H1 (cell line): ENCODE measurements around the gene TRIAP1. TPM values are rescaled to one million over a fixed set of nuclear protein-coding genes. Genes with fewer than 3 reads are reported as not detected.

Experiments used
- CTCF ChIA-PET: fragments of 300-600 bp; sonication (Branson Sonifier 250); formaldehyde crosslinking; loops from one replicate; lab custom pipeline; 2021; ENCODE audit not compliant: partially characterized antibody; lab: Charles Lee
- POLR2A ChIA-PET: fragments of 300-600 bp; sonication (Branson Sonifier 250); formaldehyde crosslinking; loops from one replicate; lab custom pipeline; 2021; ENCODE audit warnings: inconsistent platforms; ENCODE audit not compliant: partially characterized antibody; lab: Charles Lee
- DNase-seq, 2 experiments: peaks; one replicate each; pipeline versions ENCODE4 v3.0.0 to v3.0.0-alpha.2; 2010 to 2022; ENCODE audit warnings: low spot score in 2 of 2, low read depth in 1 of 2, mixed read lengths in 1 of 2
- FAIRE-seq: peaks from 2 replicates; lab custom pipeline; 2011; peaks lifted over from hg19 to GRCh38; lab: Jason Lieb, UNC
- H2AFZ ChIP-seq: 2 replicates; pipeline ENCODE4 v1.8.1; 2012; ENCODE audit warnings: low read length, inconsistent platforms
- H2AK5ac ChIP-seq: 2 replicates; pipeline ENCODE4 v1.6.1; 2013; ENCODE audit warnings: low read depth, low read length
- H2BK120ac ChIP-seq: replicated peaks from 2 replicates; pipeline ENCODE3; 2013; ENCODE audit warnings: low read depth, low read length, inconsistent platforms
- H2BK12ac ChIP-seq: 2 replicates; pipeline ENCODE4 v1.6.1; 2013; ENCODE audit warnings: low read depth, low read length
- H2BK15ac ChIP-seq: 2 replicates; pipeline ENCODE4 v1.6.1; 2013; ENCODE audit warnings: low read length
- H2BK20ac ChIP-seq: 2 replicates; pipeline ENCODE4 v1.6.1; 2013; ENCODE audit warnings: low read length
- H2BK5ac ChIP-seq: 2 replicates; pipeline ENCODE4 v1.6.1; 2013; ENCODE audit warnings: low read depth, low read length
- H3K14ac ChIP-seq: 2 replicates; pipeline ENCODE4 v1.6.1; 2013; ENCODE audit warnings: inconsistent platforms; ENCODE audit not compliant: insufficient read length
- H3K18ac ChIP-seq: 2 replicates; pipeline ENCODE4 v1.6.1; 2013; ENCODE audit warnings: low read length; ENCODE audit errors: extremely low read depth
- H3K23ac ChIP-seq: 2 replicates; pipeline ENCODE4 v1.6.1; 2013; ENCODE audit warnings: inconsistent platforms; ENCODE audit not compliant: insufficient read length
- H3K23me2 ChIP-seq: 2 replicates; pipeline ENCODE4 v1.6.1; 2013; ENCODE audit warnings: low read depth, low read length
- H3K27ac ChIP-seq: 2 replicates; pipeline ENCODE4 v1.6.1; 2011; ENCODE audit warnings: low read depth, low read length, inconsistent platforms
- H3K27me3 ChIP-seq, 4 experiments: replicated peaks in 1 of 4; 1 replicate in 1 of 4; 2 replicates in 3 of 4; pipeline versions ENCODE4 v1.6.1 to v1.8.1; 2011 to 2013; ENCODE audit warnings: low read length in 3 of 4, mild to moderate bottlenecking in 3 of 4, inconsistent platforms in 2 of 4, mixed read lengths in 2 of 4, moderate library complexity in 1 of 4; ENCODE audit not compliant: control insufficient read depth in 3 of 4, insufficient read depth in 3 of 4; ENCODE audit errors: extremely low read depth in 1 of 4
- H3K36me3 ChIP-seq, 4 experiments: 2 replicates each; pipeline versions ENCODE4 v1.6.1 to v1.8.1; 2011 to 2013; ENCODE audit warnings: mild to moderate bottlenecking in 4 of 4, low read length in 3 of 4, moderate library complexity in 2 of 4, control low read depth in 1 of 4, inconsistent platforms in 1 of 4; ENCODE audit not compliant: insufficient read depth in 4 of 4, control insufficient read depth in 2 of 4
- H3K4ac ChIP-seq: replicated peaks from 2 replicates; pipeline ENCODE3; 2013; ENCODE audit warnings: low read length, low read depth, mixed read lengths, inconsistent platforms; ENCODE audit not compliant: insufficient read length
- H3K4me1 ChIP-seq, 4 experiments: replicated peaks in 1 of 4; 1 replicate in 1 of 4; 2 replicates in 3 of 4; pipeline versions ENCODE4 v1.6.1 to v1.8.1; 2011 to 2013; ENCODE audit warnings: low read length in 3 of 4, inconsistent platforms in 2 of 4, mixed read lengths in 1 of 4; ENCODE audit not compliant: insufficient read depth in 4 of 4, control insufficient read depth in 3 of 4
- H3K4me2 ChIP-seq, 2 experiments: 2 replicates each; pipeline versions ENCODE4 v1.6.1 to v1.8.1; 2011 to 2013; ENCODE audit warnings: low read depth in 2 of 2, low read length in 2 of 2, control low read depth in 1 of 2, inconsistent platforms in 1 of 2, mild to moderate bottlenecking in 1 of 2; ENCODE audit not compliant: insufficient read depth in 1 of 2
- H3K4me3 ChIP-seq, 4 experiments: fragments of 200-600, 300-600 bp in 1 of 4; sonication (generic), shearing (Covaris generic), sonication (Bioruptor Twin) in 1 of 4; 2 replicates each; pipeline versions ENCODE4 v1.5.1 to v1.8.1; 2011 to 2016; ENCODE audit warnings: low read length in 4 of 4, low read depth in 3 of 4, control low read depth in 2 of 4, inconsistent platforms in 2 of 4, mild to moderate bottlenecking in 2 of 4, mixed read lengths in 1 of 4, moderate library complexity in 1 of 4; ENCODE audit not compliant: insufficient read depth in 2 of 4; ENCODE audit errors: extremely low read depth in 1 of 4
- H3K56ac ChIP-seq: replicated peaks from 2 replicates; pipeline ENCODE3; 2013; ENCODE audit warnings: low read depth, mild to moderate bottlenecking, mixed read lengths, low read length, inconsistent platforms; ENCODE audit not compliant: insufficient read length
- H3K79me1 ChIP-seq: 2 replicates; pipeline ENCODE4 v1.6.1; 2013; ENCODE audit warnings: low read depth, low read length, control low read depth
- H3K79me2 ChIP-seq, 2 experiments: 2 replicates each; pipeline versions ENCODE4 v1.6.1 to v1.8.1; 2012 to 2013; ENCODE audit warnings: low read length in 2 of 2, mild to moderate bottlenecking in 2 of 2, inconsistent platforms in 1 of 2; ENCODE audit not compliant: insufficient read depth in 2 of 2, control insufficient read depth in 1 of 2
- H3K9ac ChIP-seq, 4 experiments: replicated peaks in 1 of 4; 1 replicate in 1 of 4; 2 replicates in 3 of 4; pipeline versions ENCODE4 v1.6.1 to v1.8.1; 2011 to 2013; ENCODE audit warnings: low read depth in 3 of 4, low read length in 3 of 4, control low read depth in 2 of 4, mild to moderate bottlenecking in 2 of 4, moderate library complexity in 2 of 4, inconsistent platforms in 1 of 4; ENCODE audit errors: extremely low read depth in 1 of 4
- H3K9me3 ChIP-seq, 2 experiments: 2 replicates each; pipeline versions ENCODE4 v1.6.1 to v1.8.1; 2012 to 2013; ENCODE audit warnings: mild to moderate bottlenecking in 2 of 2, moderate library complexity in 2 of 2, control low read depth in 1 of 2, inconsistent platforms in 1 of 2, low read depth in 1 of 2, low read length in 1 of 2, mixed read lengths in 1 of 2; ENCODE audit not compliant: insufficient read depth in 2 of 2
- H4K20me1 ChIP-seq, 2 experiments: replicated peaks in 1 of 2; 2 replicates each; pipeline versions ENCODE3 to v1.8.1; 2011 to 2013; ENCODE audit warnings: inconsistent platforms in 2 of 2, low read length in 2 of 2, mild to moderate bottlenecking in 1 of 2; ENCODE audit not compliant: insufficient read depth in 2 of 2, control insufficient read depth in 1 of 2
- H4K5ac ChIP-seq: 2 replicates; pipeline ENCODE4 v1.6.1; 2013; ENCODE audit warnings: low read length, low read depth, mixed read lengths, inconsistent platforms; ENCODE audit not compliant: insufficient read length
- H4K8ac ChIP-seq: 2 replicates; pipeline ENCODE4 v1.8.0; 2013; ENCODE audit warnings: mild to moderate bottlenecking, moderate library complexity, low read length, inconsistent platforms; ENCODE audit not compliant: insufficient read depth; ENCODE audit errors: extremely low read depth
- H4K91ac ChIP-seq: replicated peaks from 2 replicates; pipeline ENCODE3; 2013; ENCODE audit warnings: low read length, mixed read lengths, inconsistent platforms; ENCODE audit not compliant: insufficient read length
- POLR2A ChIP-seq, 2 experiments: IDR thresholded peaks; 1 replicate in 1 of 2; 2 replicates in 1 of 2; pipeline ENCODE4 v1.6.1; 2011; ENCODE audit warnings: low read depth in 2 of 2, low read length in 2 of 2, mild to moderate bottlenecking in 2 of 2; ENCODE audit errors: control extremely low read depth in 1 of 2
- WGBS, 2 experiments: shearing (Covaris generic) in 1 of 2; methylation state at CpG; one replicate each; pipeline versions ENCODE4 v1.1.6 to v1.1.7; 2013 to 2015; ENCODE audit warnings: low lambda C conversion rate in 2 of 2, mixed read lengths in 2 of 2, inconsistent platforms in 1 of 2, low coverage in 1 of 2, missing lambda C conversion rate in 1 of 2; ENCODE audit not compliant: insufficient replicate concordance in 2 of 2, insufficient coverage in 1 of 2, insufficient read length in 1 of 2; ENCODE audit errors: extremely low coverage in 1 of 2, missing lambda C conversion rate in 1 of 2; 5-methylcytosine and 5-hydroxymethylcytosine counted together
- polyA plus RNA-seq, 7 experiments: library from polyadenylated mRNA; depleted of rRNA in 3 of 7; stranded (reverse) in 5 of 7; unstranded in 2 of 7; fragments of >200 nt in 5 of 7; fragments of 200-250 nt in 2 of 7; gene quantifications; 1 replicate in 5 of 7; 2 replicates in 1 of 7; 4 replicates in 1 of 7; pipeline versions ENCODE4 v1.2.1 to v1.2.3, GENCODE V29; 2011 to 2013; ENCODE audit warnings: missing spikeins in 2 of 7, mixed read lengths in 2 of 7
- total RNA-seq: library from RNA; stranded (reverse); fragmentation: NEBNext Ultra II Directional; extraction: Animal tissue kit (Norgen Biotek cat#: 25700); gene quantifications from 2 replicates; pipeline ENCODE4 v1.2.1, GENCODE V29; 2021

Gene TRIAP1
- total and polyA plus RNA-seq, 2 of the 8 experiments (the other 6 are each of a cell fraction or from before 2014, with no cell fraction given) = 42.0 to 63.4 TPM

DNA sequence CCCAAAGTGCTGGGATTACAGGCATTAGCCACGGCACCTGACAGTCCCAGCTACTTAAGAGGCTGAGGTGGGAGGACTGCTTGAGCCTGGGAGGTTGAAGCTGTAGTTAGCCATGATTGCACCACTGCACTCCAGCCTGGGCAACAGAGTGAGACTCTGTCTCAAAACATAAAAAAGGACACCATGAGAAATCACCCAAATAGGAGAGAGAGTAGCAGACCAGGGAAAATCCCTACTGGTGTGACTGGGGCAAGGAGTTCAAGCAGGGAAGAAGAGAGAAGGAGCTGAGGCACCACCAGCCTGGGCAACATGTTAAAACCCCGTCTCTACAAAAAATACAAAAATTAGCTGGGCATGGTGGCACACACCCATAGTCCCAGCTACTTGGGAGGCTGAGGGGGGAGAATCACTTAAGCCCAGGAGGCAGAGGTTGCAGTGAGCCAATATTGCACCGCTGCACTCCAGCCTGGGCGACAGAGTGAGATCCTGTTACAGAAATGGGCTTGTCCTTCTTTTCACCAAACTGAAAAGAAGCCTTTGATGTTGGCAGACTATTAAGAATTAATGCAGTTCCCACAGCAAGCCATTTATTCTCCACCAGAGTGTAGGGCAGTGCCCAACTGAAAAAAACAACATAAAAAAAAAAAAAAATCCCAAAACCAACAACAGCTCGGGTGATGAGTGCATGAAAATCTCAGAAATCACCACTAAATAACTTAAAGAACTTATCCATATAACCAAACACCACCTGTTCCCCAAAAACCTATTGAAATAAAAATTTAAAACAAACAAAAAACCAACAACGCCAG, 27.8 kb upstream of the TRIAP1 start:
- no peak overlapping the region for H4K91ac ChIP-seq
- H3K79me1 ChIP-seq = no peaks in the 10 kb centered on the region
- H2BK20ac ChIP-seq = no peak overlapping the region
- H3K4me3 ChIP-seq = no peak overlapping the region
- FAIRE-seq (no peak), DNase-seq (no peak)
- H3K9me3 ChIP-seq = no peaks in the 10 kb centered on the region
- H3K4ac ChIP-seq = no peak overlapping the region
- H2BK5ac ChIP-seq = no peak overlapping the region
- no peak overlapping the region for H2BK15ac ChIP-seq
- H3K79me2 ChIP-seq = peaks cover 0 to under 1% of the 10 kb centered on the region in 2 experiments; a peak in 2 of 4 replicates
- H2BK12ac ChIP-seq = no peak overlapping the region; the same call in 1 of the 2 replicates
- H4K8ac ChIP-seq = no peak overlapping the region
- no peaks in the 10 kb centered on the region for H3K27me3 ChIP-seq
- H2AFZ ChIP-seq = no peak overlapping the region
- H3K56ac ChIP-seq = no peak overlapping the region
- H4K20me1 ChIP-seq = peaks cover 0 to 1% of the 10 kb centered on the region in 2 experiments
- no peak overlapping the region for H3K4me2 ChIP-seq
- no peak overlapping the region for H3K14ac ChIP-seq
- no peak overlapping the region for H2AK5ac ChIP-seq
- no peak overlapping the region for H3K9ac ChIP-seq
- peaks cover 0 to 5% (median 0%) of the 10 kb centered on the region in 4 experiments; a peak in 2 of 7 replicates for H3K4me1 ChIP-seq
- 82% methylated on average over 6 of the region's 6 CpGs; no CpG with 5 or more reads in 1 of the 2 experiments for WGBS, 2 experiments
- TF ChIP-seq POLR2A (IDR thresholded peaks at IDR 0.05; ENCODE audit: control extremely low read depth in 1 of 2, low read depth in 2 of 2, low read length in 2 of 2) = no peak
- H2BK120ac ChIP-seq = no peak overlapping the region
- H3K23me2 ChIP-seq = peaks cover 2% of the 10 kb centered on the region; the same call in 1 of the 2 replicates
- no peak overlapping the region for H3K27ac ChIP-seq
- ChIA-PET CTCF (interaction anchor here (0.6 to 1.2 kb wide), 8 partner anchors 9 to 1469 kb away, joined by 3 to 4 read pairs (median 3); partner anchors contain the start of gene SIRT4), POLR2A (interaction anchor here (0.6 to 18.7 kb wide), 10 partner anchors 7 to 203 kb away, joined by 3 to 365 read pairs (median 4); partner anchors contain the start of genes DYNLL1, GATC, RNU4-1 and RNU4-2)
- no peak overlapping the region for H3K23ac ChIP-seq
- no peak overlapping the region for H4K5ac ChIP-seq
- H3K36me3 ChIP-seq = no peaks in the 10 kb centered on the region
- no peak overlapping the region for H3K18ac ChIP-seq
